DOHH2 (cell line): Measurements from ENCODE around the gene APOBEC4.

ENCODE experiments used
- H3F3A ChIP-seq: fragments of 200-600 bp; sonication (generic), shearing (Covaris generic); 2 replicates; pipeline ENCODE4 v1.6.0; 2016; ENCODE audit warnings: antibody characterized with exemption, mild to moderate bottlenecking; ENCODE audit not compliant: control insufficient read depth, insufficient read depth
- H3K27ac ChIP-seq: fragments of 200-600 bp; sonication (generic); 2 replicates; pipeline ENCODE4 v1.5.1; 2014; ENCODE audit warnings: low read depth, mild to moderate bottlenecking, low read length, moderate library complexity
- H3K27me3 ChIP-seq: fragments of 200-600 bp; sonication (generic); 2 replicates; pipeline ENCODE4 v1.6.1; 2014; ENCODE audit warnings: mild to moderate bottlenecking, low read length, mixed read lengths; ENCODE audit not compliant: control insufficient read depth
- H3K36me3 ChIP-seq: fragments of 200-600 bp; sonication (generic); 2 replicates; pipeline ENCODE4 v1.6.1; 2014; ENCODE audit warnings: mild to moderate bottlenecking, low read length, moderate library complexity, mixed read lengths; ENCODE audit not compliant: control insufficient read depth
- H3K4me1 ChIP-seq: fragments of 200-600 bp; sonication (generic); 2 replicates; pipeline ENCODE4 v1.6.1; 2014; ENCODE audit warnings: mild to moderate bottlenecking, low read length, mixed read lengths; ENCODE audit not compliant: control insufficient read depth
- H3K4me2 ChIP-seq: fragments of 200-600 bp; sonication (generic); 2 replicates; pipeline ENCODE4 v1.6.0; 2014; ENCODE audit warnings: mild to moderate bottlenecking, low read length, moderate library complexity
- H3K4me3 ChIP-seq: fragments of 200-600 bp; sonication (generic); 2 replicates; pipeline ENCODE4 v1.5.1; 2014; ENCODE audit warnings: mild to moderate bottlenecking, low read length, mixed read lengths
- H3K79me2 ChIP-seq: fragments of 200-600 bp; sonication (generic); 2 replicates; pipeline ENCODE4 v1.6.1; 2014; ENCODE audit warnings: mild to moderate bottlenecking, low read length, mixed read lengths; ENCODE audit not compliant: control insufficient read depth
- H3K9me2 ChIP-seq: fragments of 200-600 bp; sonication (generic); replicated peaks from 2 replicates; pipeline ENCODE4 v1.6.1; 2014; ENCODE audit warnings: mild to moderate bottlenecking, low read length, mixed read lengths; ENCODE audit not compliant: control insufficient read depth
- H3K9me3 ChIP-seq: fragments of 200-600 bp; sonication (generic); 2 replicates; pipeline ENCODE4 v1.6.1; 2014; ENCODE audit warnings: antibody characterized with exemption, low read length, mixed read lengths; ENCODE audit not compliant: control insufficient read depth, insufficient read depth
- H4K20me1 ChIP-seq: fragments of 200-600 bp; sonication (generic); 2 replicates; pipeline ENCODE4 v1.6.0; 2014; ENCODE audit warnings: low read depth, mild to moderate bottlenecking, antibody characterized with exemption, low read length, moderate library complexity; ENCODE audit not compliant: control insufficient read depth, insufficient read depth
- CTCF ChIP-seq: fragments of 200-600 bp; sonication (generic); IDR thresholded peaks from one replicate; pipeline ENCODE4 v1.5.1; 2014; ENCODE audit warnings: antibody characterized with exemption, mild to moderate bottlenecking, low read depth, low read length; ENCODE audit not compliant: poor library complexity, severe bottlenecking
- EZH2phosphoT487 ChIP-seq: fragments of 200-600 bp; sonication (generic); IDR thresholded peaks from 2 replicates; pipeline ENCODE4 v1.6.1; 2017; ENCODE audit warnings: borderline replicate concordance, mild to moderate bottlenecking, antibody characterized with exemption, low read length, moderate library complexity, mixed read lengths

Gene APOBEC4

GRCh38 chr1:183642166-183642565 lies 10.9 kb downstream of the APOBEC4 start:
- Histone ChIP-seq H3K4me2 (no peak overlapping the region), H3K27me3 (peaks cover 18% of the 10 kb centered on the region), H3K4me3 (no peak overlapping the region), H3K9me2 (no peaks in the 10 kb centered on the region), H3K36me3 (no peaks in the 10 kb centered on the region), H3K79me2 (no peaks in the 10 kb centered on the region), H3F3A (no peaks in the 10 kb centered on the region; the same call in 1 of the 2 replicates), H3K27ac (no peak overlapping the region), H4K20me1 (no peaks in the 10 kb centered on the region), H3K4me1 (0 out of 2 replicates have a peak, but pooled peaks cover under 1% of the 10 kb centered on the region), H3K9me3 (no peaks in the 10 kb centered on the region)
- TF ChIP-seq CTCF, result no peak
- TF ChIP-seq EZH2phosphoT487, result no peak

- Histone ChIP-seq H3K4me1 (peaks cover 11% of the 10 kb centered on the region), H3K36me3 (0 out of 2 replicates have a peak, but pooled peaks cover 3% of the 10 kb centered on the region), H3K4me3 (no peak overlapping the region), H3K27ac (no peak overlapping the region), H3K9me2 (no peaks in the 10 kb centered on the region), H3K9me3 (no peaks in the 10 kb centered on the region), H3K4me2 (no peak overlapping the region), H3K27me3 (peaks cover 27% of the 10 kb centered on the region), H4K20me1 (no peaks in the 10 kb centered on the region), H3K79me2 (peaks cover 4% of the 10 kb centered on the region), H3F3A (no peaks in the 10 kb centered on the region; the same call in 1 of the 2 replicates)
- TF ChIP-seq CTCF (no peak), EZH2phosphoT487 (no peak)
These were observed 12.9 kb downstream of the APOBEC4 start for GRCh38 chr1:183640193-183640592.

- Histone ChIP-seq H3K36me3 (peaks cover 5% of the 10 kb centered on the region; the same call in 1 of the 2 replicates), H3K9me3 (no peaks in the 10 kb centered on the region), H3K4me3 (no peak overlapping the region), H3K27me3 (peaks cover 27% of the 10 kb centered on the region), H4K20me1 (no peaks in the 10 kb centered on the region), H3K27ac (no peak overlapping the region), H3K9me2 (no peaks in the 10 kb centered on the region), H3K4me1 (peaks cover 16% of the 10 kb centered on the region), H3K4me2 (no peak overlapping the region), H3F3A (peaks cover 9% of the 10 kb centered on the region), H3K79me2 (peaks cover 18% of the 10 kb centered on the region)
- TF ChIP-seq EZH2phosphoT487, result no peak
- no peak for TF ChIP-seq CTCF
These were observed 14.3 kb downstream of the APOBEC4 start for GRCh38 chr1:183638649-183639387.
